ENCODE data around the gene LRP1B.

DNA sequence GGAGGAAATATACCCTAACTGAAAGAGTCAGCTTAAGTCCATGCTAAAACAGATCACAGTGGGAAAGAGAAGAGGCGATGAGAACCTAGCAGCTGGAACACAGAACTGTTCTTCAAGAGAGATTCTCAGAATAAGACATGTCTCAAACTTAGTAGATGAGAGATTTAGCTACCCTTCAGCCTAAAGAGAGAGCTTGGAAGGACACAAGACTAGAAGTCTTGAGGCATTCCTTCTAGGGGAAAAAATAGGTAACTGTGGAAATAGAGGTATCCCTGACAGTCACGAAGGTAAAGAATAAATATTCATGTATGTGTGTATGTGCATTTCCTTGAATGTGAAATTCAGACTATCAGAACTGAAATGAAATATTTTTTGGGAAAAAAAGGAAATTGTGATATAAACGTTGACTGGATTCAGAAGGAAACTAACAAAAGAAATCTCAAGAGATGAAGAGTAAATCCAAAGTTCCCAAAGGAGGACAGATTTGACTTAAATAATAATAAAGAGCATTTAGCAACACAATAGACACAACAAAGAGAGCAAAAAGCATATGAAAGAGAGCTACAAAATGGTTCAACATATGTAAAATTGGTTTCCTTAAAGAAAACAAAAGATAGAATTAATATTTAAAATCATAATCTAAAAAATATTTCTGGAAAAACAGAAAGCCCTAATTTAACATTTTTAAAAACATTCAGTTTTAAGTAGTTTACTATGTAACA lies 258.7 kb downstream of the LRP1B start:
- TF ChIP-seq POLR2AphosphoS5 (IDR thresholded peaks at IDR 0.05; ENCODE audit: low read depth, low read length) (no peak), POLR2A (IDR thresholded peaks at IDR 0.05; ENCODE audit: low read depth, low read length) (no peak)
